ENCODE data around the gene PHF13. TPM values are rescaled to one million over a fixed set of nuclear protein-coding genes. Genes with fewer than 3 reads are reported as not detected.
"Not testable (repeated sequence)": the region's sequence is repeated elsewhere in the genome, so short reads cannot be mapped to it uniquely, and the experiment has no call there.

The PHF13 gene
- total and polyA plus RNA-seq, 2 experiments from 2014 or later: 11.6 to 21.3 TPM

GRCh38 chr1:6637770-6638169 lies 24.2 kb downstream of the PHF13 start:
- H3K79me2 ChIP-seq (ENCODE audit: insufficient read depth): no peaks in the 10 kb centered on the region

GRCh38 chr1:6638226-6638625 lies 24.7 kb downstream of the PHF13 start:
- Histone ChIP-seq H3K27me3 (replicated peaks; ENCODE audit: insufficient read depth) (no peaks in the 10 kb centered on the region), H3K27ac (peak overlapping the region; percentile 57), H3K4me1 (ENCODE audit: insufficient read depth) (peaks cover 8% of the 10 kb centered on the region; the same call in 1 of the 2 replicates), H3K36me3 (ENCODE audit: low read depth) (peaks cover 15% of the 10 kb centered on the region), H3K4me3 (no peak overlapping the region), H3K9me3 (ENCODE audit: low read depth) (no peaks in the 10 kb centered on the region), H2AFZ (no peak overlapping the region), H3K9ac (peak overlapping the region; percentile 43), H3K4me2 (ENCODE audit: unreplicated experiment) (no peak overlapping the region), H3K79me2 (ENCODE audit: insufficient read depth) (no peaks in the 10 kb centered on the region), H3K9me2 (ENCODE audit: insufficient read depth) (no peaks in the 10 kb centered on the region), H3F3A (ENCODE audit: insufficient read depth) (peaks cover 7% of the 10 kb centered on the region; the same call in 1 of the 2 replicates), H4K20me1 (ENCODE audit: insufficient read depth) (no peaks in the 10 kb centered on the region)
- in situ Hi-C loops (cut with MboI): no loop called here
- peak; percentile 82 for DNase-seq
- WGBS, 2 experiments (ENCODE audit: low coverage in 1 of 2, low lambda C conversion rate in 2 of 2, missing lambda C conversion rate in 2 of 2): 25 to 28% methylated on average over 18 of the region's 18 CpGs
- TF ChIP-seq EZH2 (IDR thresholded peaks at IDR 0.05; ENCODE audit: insufficient read depth, poor library complexity, severe bottlenecking): no peak
- no peak for TF ChIP-seq EZH2phosphoT487 (IDR thresholded peaks at IDR 0.05; ENCODE audit: insufficient read depth, low read depth)

More at GRCh38 chr1:6637770-6638169, 24.2 kb downstream of the PHF13 start:
- WGBS, 2 experiments (ENCODE audit: low coverage in 1 of 2, low lambda C conversion rate in 2 of 2, missing lambda C conversion rate in 2 of 2): 91 to 94% methylated on average over 9 of the region's 9 CpGs
- H4K20me1 ChIP-seq (ENCODE audit: insufficient read depth): no peaks in the 10 kb centered on the region
- no peaks in the 10 kb centered on the region for H3K9me2 ChIP-seq (ENCODE audit: insufficient read depth)
- H3F3A ChIP-seq (ENCODE audit: insufficient read depth): peaks cover 7% of the 10 kb centered on the region; the same call in 1 of the 2 replicates
- in situ Hi-C loops (cut with MboI): no loop called here
- no peak overlapping the region for H3K4me3 ChIP-seq
- peak overlapping the region; percentile 43 for H3K9ac ChIP-seq
- H3K4me2 ChIP-seq (ENCODE audit: unreplicated experiment): no peak overlapping the region
- no peak overlapping the region for H2AFZ ChIP-seq
- H3K36me3 ChIP-seq (ENCODE audit: low read depth): peaks cover 15% of the 10 kb centered on the region
- peaks cover 8% of the 10 kb centered on the region; the same call in 1 of the 2 replicates for H3K4me1 ChIP-seq (ENCODE audit: insufficient read depth)
- TF ChIP-seq EZH2phosphoT487 (IDR thresholded peaks at IDR 0.05; ENCODE audit: insufficient read depth, low read depth): no peak
- no peak for TF ChIP-seq EZH2 (IDR thresholded peaks at IDR 0.05; ENCODE audit: insufficient read depth, poor library complexity, severe bottlenecking)
- no peak for DNase-seq
- H3K27me3 ChIP-seq (replicated peaks; ENCODE audit: insufficient read depth): no peaks in the 10 kb centered on the region
- H3K27ac ChIP-seq: peak overlapping the region; percentile 57
- H3K9me3 ChIP-seq (ENCODE audit: low read depth): no peaks in the 10 kb centered on the region

- H3K27ac ChIP-seq; H3K4me2 ChIP-seq (ENCODE audit: unreplicated experiment); H4K20me1 ChIP-seq (ENCODE audit: insufficient read depth); H2AFZ ChIP-seq; H3F3A ChIP-seq (ENCODE audit: insufficient read depth); DNase-seq; H3K9me3 ChIP-seq (ENCODE audit: low read depth); in situ Hi-C loops (cut with MboI); H3K4me1 ChIP-seq (ENCODE audit: insufficient read depth); H3K79me2 ChIP-seq (ENCODE audit: insufficient read depth); H3K9me2 ChIP-seq (ENCODE audit: insufficient read depth); H3K4me3 ChIP-seq; H3K9ac ChIP-seq; H3K27me3 ChIP-seq (replicated peaks; ENCODE audit: insufficient read depth): not testable (repeated sequence)
- 97% methylated on average over 3 of the region's 3 CpGs for WGBS, 2 experiments (ENCODE audit: low coverage in 1 of 2, low lambda C conversion rate in 2 of 2, missing lambda C conversion rate in 2 of 2)
- H3K36me3 ChIP-seq (ENCODE audit: low read depth): peaks cover 24% of the 10 kb centered on the region
Measured at GRCh38 chr1:6640867-6641266, 27.3 kb downstream of the PHF13 start.

DNA sequence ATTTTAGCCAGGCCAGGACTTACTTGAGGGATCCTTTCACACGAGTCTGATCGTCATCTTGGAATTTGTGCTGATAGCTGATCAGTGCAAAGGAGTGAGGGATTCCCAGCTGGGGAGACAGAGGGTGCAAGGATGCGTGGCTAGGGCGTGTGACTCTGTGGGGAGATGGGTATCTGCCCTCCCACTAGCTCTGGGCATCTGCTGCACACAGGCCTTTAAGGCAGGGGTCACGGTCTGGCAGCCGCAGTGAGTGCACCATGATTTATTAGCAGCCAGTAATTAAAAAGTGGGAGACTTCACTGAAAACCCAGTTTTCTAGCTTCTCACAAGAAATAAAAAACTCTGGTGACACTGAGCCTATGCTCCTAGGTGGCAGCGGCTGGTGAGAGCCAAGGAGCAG lies 31.5 kb downstream of the PHF13 start:
- Histone ChIP-seq H3K9me2 (ENCODE audit: insufficient read depth) (no peaks in the 10 kb centered on the region), H3K4me1 (ENCODE audit: insufficient read depth) (no peaks in the 10 kb centered on the region), H3K4me3 (no peak overlapping the region), H3K9me3 (ENCODE audit: low read depth) (no peaks in the 10 kb centered on the region), H4K20me1 (ENCODE audit: insufficient read depth) (no peaks in the 10 kb centered on the region), H3K79me2 (ENCODE audit: insufficient read depth) (no peaks in the 10 kb centered on the region), H3K4me2 (ENCODE audit: unreplicated experiment) (no peak overlapping the region), H3K27me3 (replicated peaks; ENCODE audit: insufficient read depth) (no peaks in the 10 kb centered on the region), H3K9ac (no peak overlapping the region), H3K27ac (no peak overlapping the region), H2AFZ (no peak overlapping the region), H3K36me3 (ENCODE audit: low read depth) (peaks cover 15% of the 10 kb centered on the region), H3F3A (ENCODE audit: insufficient read depth) (no peaks in the 10 kb centered on the region)
- no peak for DNase-seq
- no peak for TF ChIP-seq EZH2phosphoT487 (IDR thresholded peaks at IDR 0.05; ENCODE audit: insufficient read depth, low read depth)
- no peak for TF ChIP-seq EZH2 (IDR thresholded peaks at IDR 0.05; ENCODE audit: insufficient read depth, poor library complexity, severe bottlenecking)
- in situ Hi-C loops (cut with MboI): no loop called here
- 88 to 90% methylated on average over 7 of the region's 7 CpGs for WGBS, 2 experiments (ENCODE audit: low coverage in 1 of 2, low lambda C conversion rate in 2 of 2, missing lambda C conversion rate in 2 of 2)
